HTERT RPE-1 (cell line): Measurements from ENCODE around the gene CCDC177.

Experiments
- in situ Hi-C: fragments of 300-500 bp; cut with MboI; formaldehyde crosslinking; loops from 4 replicates; pipeline ENCODE4 v1.14.3; 2020; ENCODE audit warnings: low sequenced_read_pairs

CCDC177 gene

GRCh38 chr14:69574263-69574953 is at the start of gene CCDC177:
Gene CCDC177 (minus strand): TSS chr14:69574871. CDS start chr14:69573622, 1,249 bp downstream.
- in situ Hi-C loops = no loop called here

GRCh38 chr14:69624136-69624535 is 49.5 kb upstream of the CCDC177 start:
- in situ Hi-C loops = no loop called here

- in situ Hi-C loops = no loop called here
Measured at GRCh38 chr14:69620981-69621380, 46.3 kb upstream of the CCDC177 start.

GRCh38 chr14:69620211-69620611 is 45.5 kb upstream of the CCDC177 start:
- in situ Hi-C loops = no loop called here

- in situ Hi-C loops = no loop called here
Measured at GRCh38 chr14:69619012-69619411, 44.3 kb upstream of the CCDC177 start.

- in situ Hi-C loops = no loop called here
Measured at GRCh38 chr14:69617796-69618195, 43.1 kb upstream of the CCDC177 start.

GRCh38 chr14:69616408-69616773 is 41.7 kb upstream of the CCDC177 start:
- in situ Hi-C loops = no loop called here

GRCh38 chr14:69615496-69616407 is 41.1 kb upstream of the CCDC177 start:
- in situ Hi-C loops = no loop called here

GRCh38 chr14:69615121-69615495 is 40.4 kb upstream of the CCDC177 start:
- in situ Hi-C loops = no loop called here

GRCh38 chr14:69614592-69614991 is 39.9 kb upstream of the CCDC177 start:
- in situ Hi-C loops = no loop called here

- in situ Hi-C loops = no loop called here
Measured at GRCh38 chr14:69613312-69614073, 38.8 kb upstream of the CCDC177 start.

- in situ Hi-C loops = no loop called here
Measured at GRCh38 chr14:69612783-69613130, 38.1 kb upstream of the CCDC177 start.

- in situ Hi-C loops = no loop called here
Measured at GRCh38 chr14:69612014-69612782, 37.5 kb upstream of the CCDC177 start.

- in situ Hi-C loops = no loop called here
Measured at GRCh38 chr14:69611172-69612013, 36.7 kb upstream of the CCDC177 start, which contains the start of gene SUSD6. Gene SUSD6 (plus strand): TSS chr14:69611596. CDS start chr14:69658593, 46,997 bp downstream.

- in situ Hi-C loops = no loop called here
Measured at GRCh38 chr14:69610874-69611171, 36.2 kb upstream of the CCDC177 start.

- in situ Hi-C loops = no loop called here
Measured at GRCh38 chr14:69610020-69610873, 35.6 kb upstream of the CCDC177 start.

GRCh38 chr14:69606258-69607184 is 31.9 kb upstream of the CCDC177 start:
- in situ Hi-C loops = no loop called here

GRCh38 chr14:69605738-69606137 is 31.1 kb upstream of the CCDC177 start:
- in situ Hi-C loops = no loop called here
